Left hindlimb (tissue), 1 donor: ENCODE results near the gene ABCB6.
"Not testable (repeated sequence)": the region's sequence is repeated elsewhere in the genome, so short reads cannot be mapped to it uniquely, and the experiment has no call there.

Experiments used
- DNase-seq: peaks from one replicate; pipeline ENCODE4 v3.0.0-alpha.2; 2018

ABCB6 gene

DNA sequence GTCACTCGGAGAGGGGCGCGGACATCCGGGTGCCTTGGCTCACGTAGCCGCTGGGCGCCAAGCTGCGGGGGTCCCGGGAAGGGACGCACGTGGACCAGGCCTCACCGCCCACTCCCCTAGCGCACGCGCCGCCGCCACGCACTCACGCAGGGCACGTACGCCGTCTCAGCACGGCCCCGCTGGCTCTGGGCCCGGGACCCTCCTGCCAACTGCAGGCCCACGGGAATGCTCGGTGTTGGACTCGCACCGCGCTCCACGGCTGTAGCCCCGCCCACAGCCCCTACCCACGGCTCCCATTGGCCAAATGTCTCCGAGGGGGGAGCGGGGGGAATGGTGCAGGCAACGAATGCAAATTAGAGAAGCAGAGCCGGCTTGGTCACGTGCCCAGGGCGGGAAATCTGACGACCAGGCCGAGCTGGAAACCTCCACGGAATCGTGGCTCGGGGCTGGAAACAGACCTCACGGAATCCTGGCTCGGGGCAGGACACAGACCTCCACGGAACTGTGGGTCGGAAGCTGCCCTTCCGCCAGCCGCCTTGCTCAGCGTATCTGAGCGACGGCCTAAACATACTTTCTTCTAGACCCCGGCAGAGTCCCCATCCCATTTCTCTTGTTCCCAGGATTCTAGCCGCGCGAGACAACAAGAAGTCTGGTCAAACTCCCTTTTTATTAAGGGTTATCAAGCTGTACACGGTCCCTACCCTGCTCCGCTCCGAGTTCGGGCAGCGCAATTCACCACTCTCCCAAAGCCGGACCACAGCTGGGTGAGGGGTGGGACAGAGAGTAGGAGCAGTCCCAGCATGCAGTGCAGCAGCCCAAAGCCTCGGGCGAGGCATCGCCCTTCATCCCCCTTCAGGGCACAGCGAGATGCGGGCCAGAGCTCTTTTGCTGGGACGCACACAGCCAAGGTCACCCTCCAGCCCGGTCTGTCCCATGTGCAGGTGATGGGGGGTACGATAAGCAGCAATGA, at the start of gene ABCB6:
ABCB6 (minus strand) TSS at position 227 of the 970 bp plus-strand sequence. CDS start 285 bp downstream, outside the sequence.
- DNase-seq: peak; percentile 99

DNA sequence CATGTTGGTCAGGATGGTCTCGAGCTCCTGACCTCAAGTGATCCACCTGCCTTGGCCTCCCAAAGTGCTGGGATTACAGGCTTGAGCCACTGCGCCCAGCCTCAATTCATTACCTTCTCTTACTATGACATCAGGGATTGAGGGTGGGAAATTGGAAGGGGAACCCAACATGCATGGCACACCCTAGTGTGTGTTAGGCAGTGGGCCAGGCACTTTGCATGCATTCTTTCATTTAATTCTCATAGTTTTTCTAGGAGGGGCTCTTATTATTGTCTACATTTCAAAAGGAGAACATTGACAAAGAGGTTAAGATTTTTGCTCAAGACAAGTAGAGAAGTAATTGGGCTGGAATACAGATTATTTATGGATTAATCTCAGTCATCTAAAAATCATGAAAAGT, 49.5 kb upstream of the ABCB6 start:
- DNase-seq: no peak

DNA sequence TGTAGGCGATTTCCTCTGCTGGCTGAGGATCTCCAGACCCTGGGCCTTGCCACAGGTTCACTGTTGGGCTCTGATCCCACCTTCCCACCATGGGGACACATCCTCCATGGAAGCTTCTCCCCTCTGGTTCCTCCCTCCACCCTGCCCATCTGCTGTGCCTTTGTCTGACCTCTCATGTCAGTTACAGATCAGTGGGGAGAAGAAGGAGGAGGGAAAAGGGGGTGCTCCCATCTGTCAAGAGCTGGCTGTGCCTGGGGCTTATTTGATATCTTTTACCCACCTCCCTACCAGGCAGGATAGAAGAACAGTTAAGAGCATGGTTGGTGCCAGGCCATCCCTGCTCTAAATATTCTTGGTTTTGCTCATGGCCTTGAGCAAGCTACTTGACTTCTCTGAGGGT, 48.1 kb upstream of the ABCB6 start:
- no peak for DNase-seq

DNA sequence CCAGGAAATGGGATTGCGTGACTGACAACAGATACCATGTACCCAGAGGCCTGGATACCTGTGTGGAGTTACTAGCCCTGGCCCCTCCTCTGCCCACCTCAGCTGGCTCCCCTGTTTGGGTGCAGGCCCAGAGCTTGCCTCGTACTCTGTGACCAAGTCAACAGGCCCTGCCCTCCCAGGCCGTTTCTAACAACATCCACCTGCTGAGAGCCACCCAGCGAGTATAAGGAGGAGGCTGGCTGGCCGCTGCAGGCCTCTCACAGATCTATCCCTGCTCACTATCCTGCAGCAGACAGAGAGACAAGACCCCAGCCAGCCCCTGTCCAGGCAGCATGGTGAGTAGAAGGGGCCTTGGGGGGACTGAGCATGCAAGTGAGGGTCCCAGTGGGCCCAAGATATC, 47.5 kb upstream of the ABCB6 start:
- no peak for DNase-seq

DNA sequence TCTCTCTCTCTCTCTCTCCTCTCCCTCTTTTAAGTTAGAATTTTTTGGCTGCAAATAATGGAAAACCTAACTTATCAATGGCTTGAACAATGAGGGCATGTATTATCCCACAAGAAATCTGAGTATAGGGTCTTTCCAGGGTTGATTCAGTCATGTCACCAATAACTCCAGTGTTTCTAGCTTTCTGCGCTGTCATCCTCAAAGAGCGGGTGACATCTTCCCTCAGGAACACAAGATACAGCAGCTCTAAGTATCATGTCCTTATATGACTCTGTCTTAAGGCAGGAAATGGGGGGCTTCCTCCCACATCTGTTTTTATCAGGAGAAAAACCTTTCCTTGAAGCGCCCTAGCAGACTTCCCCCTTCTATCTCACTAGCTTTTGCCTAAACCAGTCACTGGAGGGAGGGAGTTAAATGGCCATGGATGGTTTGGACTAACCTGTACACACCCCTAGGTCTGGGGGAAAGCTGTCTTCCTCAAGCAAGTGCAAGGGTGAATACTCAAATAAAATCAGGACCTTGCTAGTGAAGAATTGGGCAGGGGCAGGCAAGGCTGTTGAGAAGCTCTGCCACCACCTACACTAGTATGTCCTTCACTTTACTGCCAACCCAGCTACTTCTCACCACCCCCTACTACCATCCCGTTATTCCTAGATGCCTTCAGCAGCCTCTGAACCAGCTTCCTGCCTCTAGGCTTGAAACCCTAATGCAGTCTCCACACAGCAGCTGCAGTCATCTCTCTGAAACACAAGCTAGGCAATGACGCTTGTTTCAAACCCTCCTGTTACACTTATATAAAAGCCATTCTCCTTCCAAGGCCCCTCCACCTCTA, 42.5 kb upstream of the ABCB6 start:
- DNase-seq: no peak

DNA sequence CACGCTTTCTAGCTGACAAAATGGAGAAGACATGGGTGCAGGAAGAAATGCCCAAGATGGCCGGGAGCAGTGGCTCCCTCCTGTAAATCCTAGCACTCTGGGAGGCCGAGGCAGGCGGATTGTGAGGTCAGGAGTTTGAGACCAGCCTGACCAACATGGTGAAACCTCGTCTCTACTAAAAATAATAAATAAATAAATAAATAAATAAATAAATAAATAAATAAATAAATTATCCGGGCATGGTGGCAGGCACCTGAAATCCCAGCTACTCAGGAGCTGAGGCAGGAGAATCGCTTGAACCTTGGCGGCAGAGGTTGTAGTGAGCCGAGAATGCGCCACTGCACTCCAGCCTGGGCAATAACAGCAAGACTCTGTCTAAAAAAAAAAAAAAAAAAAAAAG, 40.2 kb upstream of the ABCB6 start:
- not testable (repeated sequence) for DNase-seq

DNA sequence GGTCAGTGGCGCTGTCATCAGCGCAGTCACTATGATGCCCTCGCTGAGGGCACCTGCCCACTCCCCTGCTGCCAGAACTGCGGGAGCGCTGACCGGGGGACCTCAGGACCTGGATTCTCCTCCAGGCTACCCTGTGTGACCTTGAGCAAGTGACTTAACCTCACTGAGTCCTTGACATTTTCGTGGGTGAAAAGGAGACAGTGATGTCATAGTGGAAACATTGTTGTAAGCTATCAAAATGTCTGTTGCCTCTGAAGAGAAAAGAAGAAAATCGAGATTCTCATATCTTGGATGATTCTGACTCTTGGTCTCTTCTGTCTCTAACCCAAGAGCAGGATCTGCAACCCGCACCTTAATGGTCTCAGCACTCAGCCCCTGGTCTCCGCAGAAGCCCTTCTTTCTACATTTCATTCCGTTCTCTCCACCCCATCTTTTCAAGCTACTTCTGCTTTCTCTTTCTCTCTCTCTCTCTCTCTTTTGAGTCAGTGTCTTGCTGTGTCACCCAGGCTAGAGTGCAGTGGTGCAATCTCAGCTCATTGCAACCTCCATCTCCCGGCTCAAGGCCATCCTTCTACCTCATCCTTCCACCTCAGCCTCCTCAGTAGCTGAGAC, 35.9 kb upstream of the ABCB6 start:
- DNase-seq: no peak

DNA sequence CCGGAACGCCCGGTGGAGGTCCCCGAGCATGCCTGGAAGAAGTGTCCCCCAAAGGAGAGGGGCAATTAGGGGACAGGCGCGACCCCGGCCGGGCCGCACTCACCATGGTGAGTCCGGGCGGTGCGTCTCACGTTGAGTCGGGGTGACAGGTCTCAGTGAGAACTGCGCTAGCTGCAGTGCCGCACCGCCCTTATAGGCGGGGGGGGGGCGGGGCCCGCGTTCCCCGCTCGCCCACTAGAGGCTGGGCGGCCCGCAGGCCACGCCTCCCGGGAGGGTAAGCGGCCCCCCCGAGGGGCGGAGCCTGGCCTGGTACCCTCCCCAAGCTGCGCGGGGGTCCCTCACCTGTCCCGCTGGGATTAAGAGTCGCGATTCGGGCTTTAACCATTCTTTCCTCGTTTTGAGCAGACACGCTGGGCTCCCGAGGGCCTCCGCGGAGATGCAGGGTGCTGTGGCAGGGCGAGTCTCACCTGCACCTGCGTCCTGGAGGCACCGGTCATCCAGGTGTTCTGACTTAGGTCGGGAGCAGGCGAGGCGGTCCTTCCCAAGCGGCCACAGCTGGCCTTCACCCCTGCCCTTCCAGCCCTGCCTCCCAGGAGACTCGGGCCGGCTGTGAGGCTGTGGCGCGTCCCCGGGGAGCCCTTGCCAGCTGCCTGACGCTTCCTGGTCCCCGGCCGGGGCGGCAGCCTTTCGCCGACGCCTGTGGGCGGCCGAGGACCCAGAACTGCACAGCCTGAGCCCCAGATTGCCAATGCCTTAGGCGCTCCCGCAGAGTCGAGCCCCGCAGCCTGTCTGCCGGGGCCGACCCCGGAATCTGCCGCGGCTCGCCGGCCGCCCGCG, 35.2 kb upstream of the ABCB6 start, which contains the start of gene TUBA4A:
TUBA4A (minus strand) TSS at position 166 of the 837 bp plus-strand sequence; CDS start at position 106, 60 bp downstream.
- DNase-seq: peak; percentile 68

DNA sequence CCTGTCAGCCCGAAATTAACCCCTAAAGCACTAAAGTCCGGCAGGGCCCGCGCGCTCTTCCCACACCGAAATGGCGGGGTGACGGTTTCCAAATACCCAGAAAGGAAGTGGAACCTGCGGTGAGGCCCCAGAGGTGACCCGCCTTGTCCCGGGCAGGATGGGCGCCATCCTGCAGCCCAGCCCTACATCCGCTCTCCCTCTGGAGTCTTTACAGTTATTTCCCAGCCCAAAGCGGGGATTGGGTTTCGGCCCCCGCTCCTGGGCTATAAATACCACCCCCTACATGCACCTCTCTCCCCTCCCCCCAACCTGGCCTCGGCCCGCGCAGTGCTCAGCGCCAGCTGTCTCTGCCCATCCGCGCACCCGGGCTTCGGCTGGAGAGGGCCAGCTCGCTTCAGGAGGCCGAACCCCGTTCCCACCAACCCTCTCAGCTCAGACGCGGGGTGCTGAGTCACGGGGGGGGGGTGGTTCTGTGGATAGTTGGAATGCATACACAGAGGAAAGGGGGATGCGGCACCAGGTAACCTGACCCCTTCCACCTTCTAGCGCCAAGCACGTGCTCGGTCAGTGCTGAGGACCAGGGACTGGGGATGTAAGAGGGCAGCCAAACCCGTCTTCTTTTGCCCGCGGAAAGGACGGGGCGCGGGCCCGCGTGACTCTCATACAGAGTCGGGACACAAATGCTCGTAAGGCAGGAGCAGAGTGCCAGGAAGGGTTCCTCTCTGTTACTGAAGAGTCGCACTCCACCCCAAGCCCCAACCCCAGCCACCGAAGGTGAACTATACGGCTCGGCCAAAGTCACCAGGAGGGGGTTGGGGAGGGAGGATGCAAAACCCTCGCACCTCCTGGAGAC, 34.4 kb upstream of the ABCB6 start, which contains the start of gene TUBA4B:
TUBA4B (plus strand) TSS at position 344 of the 853 bp plus-strand sequence; CDS start at position 509, 165 bp downstream.
- peak; percentile 45 for DNase-seq

DNA sequence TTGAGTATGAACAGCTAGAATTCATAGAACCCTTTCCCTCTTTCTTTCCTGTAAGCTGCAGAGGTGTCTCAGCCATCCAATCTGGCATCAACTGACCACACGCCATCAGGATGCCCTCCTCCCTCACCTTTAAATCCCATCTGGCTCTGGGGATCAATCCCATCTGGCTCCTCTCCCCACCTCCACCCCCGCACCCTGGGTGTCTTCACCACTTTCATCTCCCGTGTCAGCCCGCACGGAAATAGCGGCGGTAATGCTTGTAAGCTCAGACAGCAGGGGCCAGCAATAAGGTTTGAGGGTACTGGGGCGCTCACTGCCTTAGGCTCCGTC, 33.8 kb upstream of the ABCB6 start:
- DNase-seq: no peak

DNA sequence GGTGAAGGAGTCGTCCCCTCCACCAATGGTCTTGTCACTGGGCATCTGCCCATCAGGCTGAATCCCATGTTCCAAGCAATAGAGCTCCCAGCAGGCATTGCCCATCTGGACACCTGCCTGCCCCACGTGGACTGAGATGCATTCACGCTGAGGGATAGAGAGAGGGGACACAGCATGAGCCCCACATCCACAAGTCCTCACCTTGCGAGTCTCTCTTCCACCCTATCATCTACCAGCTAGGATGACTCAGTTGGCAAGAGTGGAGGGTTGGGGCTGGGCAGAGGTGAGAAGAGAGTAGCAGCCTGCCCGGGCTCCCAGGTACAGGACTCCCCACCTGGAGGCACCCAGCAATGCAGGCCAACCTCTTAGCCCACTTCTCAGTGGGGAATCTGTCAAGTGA, 33.3 kb upstream of the ABCB6 start:
- DNase-seq: no peak

DNA sequence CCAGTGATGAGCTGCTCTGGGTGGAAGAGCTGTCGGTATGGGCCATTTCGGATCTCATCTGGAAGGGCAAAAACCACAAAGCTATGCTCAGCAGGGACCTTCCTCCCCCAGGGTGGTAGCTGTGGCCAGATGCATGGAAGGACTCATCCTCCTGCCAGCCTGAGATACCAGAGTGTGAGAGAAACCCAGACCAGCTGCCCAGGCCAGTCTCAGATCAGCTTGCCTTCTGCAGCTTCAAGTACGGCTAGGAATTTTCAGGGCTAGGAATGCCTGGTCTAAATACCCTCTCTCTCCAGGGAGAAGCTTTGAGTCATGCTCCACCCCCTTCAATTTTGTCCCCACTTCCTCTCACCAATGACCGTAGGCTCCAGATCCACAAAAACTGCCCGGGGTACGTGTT, 32.9 kb upstream of the ABCB6 start:
- DNase-seq: no peak

DNA sequence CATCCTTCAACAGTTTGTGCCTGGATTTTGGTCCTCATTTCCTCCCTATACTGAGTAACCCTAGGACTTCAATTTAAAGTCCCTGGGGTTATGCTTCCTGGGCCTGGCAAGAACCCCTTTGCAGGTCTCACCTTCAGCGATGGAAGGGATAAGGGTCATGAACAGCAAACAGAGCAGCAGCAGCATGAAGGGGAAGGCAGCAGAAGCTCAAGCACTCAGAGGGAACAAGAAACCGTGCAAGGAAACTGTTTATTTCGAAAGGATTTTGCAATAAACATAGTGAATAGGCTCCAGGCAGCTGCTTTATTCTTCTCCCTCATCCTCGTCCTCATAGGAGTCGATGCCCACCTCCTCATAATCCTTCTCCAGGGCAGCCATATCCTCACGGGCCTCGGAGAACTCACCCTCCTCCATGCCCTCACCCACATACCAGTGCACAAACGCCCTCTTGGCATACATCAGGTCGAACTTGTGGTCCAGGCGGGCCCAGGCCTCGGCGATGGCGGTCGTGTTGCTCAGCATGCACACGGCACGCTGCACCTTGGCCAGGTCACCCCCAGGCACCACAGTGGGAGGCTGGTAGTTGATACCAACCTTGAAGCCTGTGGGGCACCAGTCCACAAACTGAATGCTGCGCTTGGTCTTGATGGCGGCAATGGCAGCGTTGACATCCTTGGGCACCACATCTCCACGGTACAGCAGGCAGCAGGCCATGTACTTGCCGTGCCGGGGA, 31.5 kb upstream of the ABCB6 start:
- no peak for DNase-seq

DNA sequence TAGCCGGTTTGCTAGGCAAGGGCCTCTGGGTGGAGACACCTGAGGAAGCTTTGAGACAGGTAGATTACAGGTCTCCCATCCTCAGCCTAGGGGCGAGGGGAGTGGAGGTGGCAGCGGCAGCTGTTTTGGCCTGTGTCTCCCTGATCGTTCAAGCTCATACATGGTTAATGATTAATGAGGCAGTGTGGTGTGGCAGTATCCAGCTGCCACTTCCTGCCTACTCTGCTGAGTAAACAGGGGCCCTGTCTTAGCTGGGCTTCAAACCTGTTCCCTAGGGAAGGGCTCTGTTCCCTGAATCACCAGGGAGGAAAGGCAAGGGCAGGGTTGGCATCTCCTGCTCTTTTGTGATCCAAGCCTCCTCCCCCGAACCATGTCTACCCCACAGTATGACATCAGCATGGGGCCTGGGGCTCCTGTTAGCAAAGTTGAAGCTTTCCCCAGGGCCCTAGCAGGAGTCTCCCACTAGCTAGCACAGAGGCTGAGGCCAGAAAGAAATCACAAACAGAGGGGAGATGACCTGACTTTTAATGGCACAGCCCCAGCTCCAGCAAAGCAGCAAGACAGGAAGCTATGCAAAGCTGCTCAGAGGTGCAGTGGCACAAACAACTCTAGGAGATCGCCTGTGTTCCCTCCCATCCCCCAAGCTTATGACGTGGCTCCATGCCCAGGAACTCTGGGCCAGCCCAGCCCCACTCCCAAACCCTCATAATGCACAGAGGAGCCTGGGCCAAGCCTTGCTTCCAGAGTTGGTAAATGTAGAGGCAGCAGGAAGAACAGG, 30.6 kb upstream of the ABCB6 start:
- peak; percentile 74 for DNase-seq

DNA sequence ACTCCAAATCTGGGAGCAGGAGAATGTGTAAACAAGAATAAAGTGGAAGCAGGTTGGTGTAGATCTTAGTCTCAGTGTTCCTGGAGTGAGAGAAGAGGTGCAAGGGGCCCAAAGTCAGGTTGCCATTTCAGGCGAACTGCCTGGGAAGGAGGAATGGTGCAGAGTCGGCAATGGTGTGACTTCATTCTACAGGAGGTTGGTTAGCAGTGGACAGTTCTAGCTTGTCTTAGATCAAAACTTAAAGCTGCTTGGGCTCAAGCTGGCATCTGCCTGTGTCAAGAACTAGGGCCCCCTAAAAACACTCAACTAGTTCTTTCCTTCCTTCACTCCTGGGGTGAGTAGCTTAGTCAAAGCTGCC, 30.1 kb upstream of the ABCB6 start:
- no peak for DNase-seq

DNA sequence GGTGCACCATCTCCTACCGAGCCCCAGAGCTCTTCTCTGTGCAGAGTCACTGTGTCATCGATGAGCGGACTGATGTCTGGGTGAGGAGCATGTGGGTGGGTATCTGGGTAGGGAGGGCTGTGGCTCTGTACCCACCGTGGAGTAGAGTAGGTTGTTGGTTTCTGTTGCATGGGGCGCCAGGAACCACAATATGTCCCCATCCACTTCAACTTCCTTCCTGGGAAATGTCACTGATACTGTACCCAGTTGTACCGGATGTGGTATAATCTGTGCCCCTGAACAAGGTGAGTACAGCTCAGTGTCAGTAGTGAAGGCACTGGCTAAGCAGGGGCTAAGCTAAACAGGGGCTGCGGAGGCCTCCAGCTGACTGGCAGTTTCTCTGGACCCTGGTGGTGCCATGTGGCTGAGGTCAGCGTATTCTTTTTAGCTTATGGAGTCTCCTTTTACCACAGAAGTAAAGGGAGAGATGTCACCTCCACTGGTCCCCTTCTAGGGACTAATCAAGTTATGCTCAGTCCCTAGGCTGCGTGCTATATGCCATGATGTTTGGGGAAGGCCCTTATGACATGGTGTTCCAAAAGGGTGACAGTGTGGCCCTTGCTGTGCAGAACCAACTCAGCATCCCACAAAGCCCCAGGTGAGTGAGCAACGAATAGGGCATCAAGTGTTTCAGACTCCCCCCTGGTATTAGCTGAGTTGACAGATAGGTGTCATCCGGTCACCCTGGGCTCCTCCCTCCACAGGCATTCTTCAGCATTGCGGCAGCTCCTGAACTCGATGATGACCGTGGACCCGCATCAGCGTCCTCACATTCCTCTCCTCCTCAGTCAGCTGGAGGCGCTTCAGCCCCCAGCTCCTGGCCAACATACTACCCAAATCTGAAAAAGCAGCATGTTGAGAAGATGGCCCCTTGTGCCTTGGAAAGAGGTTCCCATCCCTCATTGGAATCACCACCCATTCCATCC, 29.2 kb upstream of the ABCB6 start:
- DNase-seq: no peak

DNA sequence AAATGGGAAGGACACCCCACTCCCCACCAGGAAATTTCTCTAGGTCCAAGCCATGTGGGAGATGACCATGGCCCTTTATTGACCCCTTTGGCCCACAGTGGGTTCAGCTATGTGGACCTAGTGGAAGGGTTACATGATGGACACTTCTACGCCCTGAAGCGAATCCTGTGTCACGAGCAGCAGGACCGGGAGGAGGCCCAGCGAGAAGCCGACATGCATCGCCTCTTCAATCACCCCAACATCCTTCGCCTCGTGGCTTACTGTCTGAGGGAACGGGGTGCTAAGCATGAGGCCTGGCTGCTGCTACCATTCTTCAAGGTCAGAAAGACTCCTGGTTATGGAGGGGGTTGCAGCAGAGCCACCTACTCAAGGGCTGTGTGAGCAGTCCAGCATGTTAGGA, 27.8 kb upstream of the ABCB6 start:
- DNase-seq: no peak

DNA sequence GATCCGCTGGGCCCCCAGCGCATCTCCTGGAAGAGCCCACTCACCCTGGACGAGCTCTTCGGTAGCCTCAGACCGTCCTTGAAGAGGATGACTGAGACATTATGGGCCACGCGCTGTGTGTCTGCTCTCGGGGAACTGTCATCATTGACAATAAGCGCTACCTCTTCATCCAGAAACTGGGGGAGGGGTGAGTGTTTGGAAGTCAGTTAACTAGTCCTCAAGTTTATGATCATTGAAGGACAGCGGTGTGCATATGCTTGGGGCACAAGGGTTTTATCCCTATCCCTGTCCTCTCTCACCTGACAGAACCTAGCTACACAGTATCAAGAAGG, 27.1 kb upstream of the ABCB6 start:
- DNase-seq: no peak
